Upper lobe of left lung (tissue), 4 donors: ENCODE results near the gene FTSJ1.

Source experiments
- CTCF ChIP-seq, 6 experiments: fragments of 450-650 bp in 4 of 6; fragments of 200-600 bp in 2 of 6; sonication (generic) in 2 of 6; IDR thresholded peaks; one replicate each; pipeline ENCODE4 v1.5.1; 2016 to 2019; ENCODE audit warnings: antibody characterized with exemption in 6 of 6
- EP300 ChIP-seq, 4 donors: sonication (generic); formaldehyde crosslinking; IDR thresholded peaks; one replicate each; pipeline ENCODE4 v1.5.1; 2017; ENCODE audit warnings: antibody characterized with exemption in 4 of 4, control low read depth in 2 of 4
- POLR2AphosphoS5 ChIP-seq, 2 donors: sonication (generic); formaldehyde crosslinking; IDR thresholded peaks; one replicate each; pipeline ENCODE4 v1.5.1; 2017; ENCODE audit warnings: antibody characterized with exemption in 2 of 2

- no peak for TF ChIP-seq CTCF (IDR thresholded peaks at IDR 0.05)
- no peak for TF ChIP-seq EP300 (IDR thresholded peaks at IDR 0.05)
- TF ChIP-seq POLR2AphosphoS5 (IDR thresholded peaks at IDR 0.05): no peak
Measured at GRCh38 chrX:48516285-48516684, 40.3 kb downstream of the FTSJ1 start.
